IPS DF 19.7 (cell line): ENCODE measurements around the gene OR10H1.
"Not testable (repeated sequence)": the region's sequence is repeated elsewhere in the genome, so short reads cannot be mapped to it uniquely, and the experiment has no call there.

Experiments
- DNase-seq: peaks from one replicate; pipeline ENCODE4 v3.0.0-alpha.2; 2013; ENCODE audit warnings: low read depth, low spot score

Gene OR10H1

GRCh38 chr19:15774159-15774558 lies 41.3 kb downstream of the OR10H1 start:
- not testable (repeated sequence) for DNase-seq

GRCh38 chr19:15769586-15769985 lies 45.9 kb downstream of the OR10H1 start:
- no peak for DNase-seq

GRCh38 chr19:15759962-15760565 lies 55.4 kb downstream of the OR10H1 start:
- no peak for DNase-seq

GRCh38 chr19:15758379-15758778 lies 57.1 kb downstream of the OR10H1 start:
- DNase-seq, result no peak
